ENCODE data around the gene RCL1.
"Not testable (repeated sequence)": the region's sequence is repeated elsewhere in the genome, so short reads cannot be mapped to it uniquely, and the experiment has no call there.

Gene RCL1

GRCh38 chr9:4784403-4784802, 8.3 kb upstream of the RCL1 start:
- DNase-seq, result no peak

GRCh38 chr9:4786599-4786998, 6.1 kb upstream of the RCL1 start:
- no peak for DNase-seq

- DNase-seq, result no peak
Observed at GRCh38 chr9:4787876-4788275, 4.9 kb upstream of the RCL1 start.

- DNase-seq, result no peak
Observed at GRCh38 chr9:4788703-4789102, 4.0 kb upstream of the RCL1 start.

GRCh38 chr9:4792054-4792571, 631 bp upstream of the RCL1 start:
- DNase-seq, result peak; percentile 7

GRCh38 chr9:4793459-4794395, 983 bp downstream of the RCL1 start:
- no peak for DNase-seq

GRCh38 chr9:4794691-4795090, 1.9 kb downstream of the RCL1 start:
- no peak for DNase-seq

- DNase-seq, result not testable (repeated sequence)
Observed at GRCh38 chr9:4795108-4795507, 2.4 kb downstream of the RCL1 start.

- no peak for DNase-seq
Observed at GRCh38 chr9:4796530-4796929, 3.8 kb downstream of the RCL1 start.

GRCh38 chr9:4796988-4797853, 4.5 kb downstream of the RCL1 start:
- no peak for DNase-seq

GRCh38 chr9:4797854-4798150, 5.1 kb downstream of the RCL1 start:
- no peak for DNase-seq

GRCh38 chr9:4798281-4799032, 5.7 kb downstream of the RCL1 start:
- no peak for DNase-seq

- no peak for DNase-seq
Observed at GRCh38 chr9:4799033-4799430, 6.3 kb downstream of the RCL1 start.

GRCh38 chr9:4799775-4800174, 7.0 kb downstream of the RCL1 start:
- DNase-seq, result no peak

- DNase-seq, result no peak
Observed at GRCh38 chr9:4801156-4801555, 8.4 kb downstream of the RCL1 start.

GRCh38 chr9:4803670-4804530, 11.2 kb downstream of the RCL1 start:
- DNase-seq, result no peak

- no peak for DNase-seq
Observed at GRCh38 chr9:4804531-4805016, 11.8 kb downstream of the RCL1 start.

- no peak for DNase-seq
Observed at GRCh38 chr9:4805191-4805918, 12.6 kb downstream of the RCL1 start.

GRCh38 chr9:4810565-4810964, 17.8 kb downstream of the RCL1 start:
- DNase-seq, result no peak

GRCh38 chr9:4811824-4812223, 19.1 kb downstream of the RCL1 start:
- no peak for DNase-seq

- DNase-seq, result no peak
Observed at GRCh38 chr9:4812858-4813257, 20.1 kb downstream of the RCL1 start.

All from activated T-cell treated with anti-CD3 and anti-CD28 coated beads for 4 hours (primary cell).